K562 (cell line): ENCODE data around the gene COX6A1. TPM values are rescaled to one million over a fixed set of nuclear protein-coding genes. Genes with fewer than 3 reads are reported as not detected.

Experiments used
- CBFA2T2 ChIP-seq: fragments of 450-650 bp; conservative IDR thresholded peaks from 2 replicates; pipeline ENCODE4 v1.6.1; 2017; ENCODE audit warnings: mild to moderate bottlenecking
- HEY1 ChIP-seq: fragments of 250-450 bp; sonication (Bioruptor Pico); IDR thresholded peaks from 2 replicates; pipeline ENCODE4 v1.5.0; 2020; ENCODE audit warnings: mild to moderate bottlenecking, moderate library complexity, borderline replicate concordance
- HNRNPUL1 ChIP-seq: fragments of 200-400 bp; formaldehyde crosslinking; IDR thresholded peaks from 2 replicates; pipeline ENCODE4 v1.6.1; 2017; ENCODE audit warnings: low read length
- NBN ChIP-seq: fragments of 450-650 bp; IDR thresholded peaks from 2 replicates; pipeline ENCODE4 v1.6.1; 2016; ENCODE audit warnings: low read depth, mild to moderate bottlenecking
- NKRF ChIP-seq: fragments of 450-650 bp; IDR thresholded peaks from 2 replicates; pipeline ENCODE4 v1.6.1; 2016; ENCODE audit warnings: borderline replicate concordance
- PHF20 ChIP-seq: fragments of 450-650 bp; IDR thresholded peaks from 2 replicates; pipeline ENCODE4 v1.6.1; 2018; ENCODE audit not compliant: partially characterized antibody
- PHF8 ChIP-seq: fragments of 200-600 bp; sonication (generic); IDR thresholded peaks from 2 replicates; pipeline ENCODE4 v1.6.1; 2012; ENCODE audit warnings: mixed run types, mild to moderate bottlenecking, inconsistent platforms, low read length, moderate library complexity, borderline replicate concordance
- POLR2A ChIP-seq: fragments of 450-650 bp; conservative IDR thresholded peaks from 2 replicates; pipeline ENCODE4 v1.6.1; 2016
- POLR2B ChIP-seq: fragments of 450-650 bp; IDR thresholded peaks from 2 replicates; pipeline ENCODE4 v1.6.1; 2018; ENCODE audit warnings: low read depth; ENCODE audit not compliant: partially characterized antibody
- RAD21 ChIP-seq, 2 experiments: fragments of 250-450 bp in 1 of 2; fragments of 450-650 bp in 1 of 2; sonication (Bioruptor Pico) in 1 of 2; formaldehyde crosslinking in 1 of 2; IDR thresholded peaks in 1 of 2; conservative IDR thresholded peaks in 1 of 2; 2 replicates each; pipeline versions ENCODE4 v1.4.0 to v1.8.0; 2020 to 2022; ENCODE audit warnings: mild to moderate bottlenecking in 2 of 2, moderate library complexity in 1 of 2
- SAFB ChIP-seq: fragments of 200-400 bp; formaldehyde crosslinking; IDR thresholded peaks from 2 replicates; pipeline ENCODE4 v1.6.1; 2017; ENCODE audit warnings: low read depth, low read length, borderline replicate concordance
- SREBF1 ChIP-seq: fragments of 150-350 bp; IDR thresholded peaks from 2 replicates; pipeline ENCODE4 v1.6.1; 2014; ENCODE audit warnings: antibody characterized with exemption, low read depth, low read length, borderline replicate concordance
- TAF9B ChIP-seq: fragments of 450-650 bp; IDR thresholded peaks from 2 replicates; pipeline ENCODE4 v1.6.1; 2018; ENCODE audit warnings: mild to moderate bottlenecking; ENCODE audit not compliant: partially characterized antibody
- ZNF12 ChIP-seq: sonication (generic); formaldehyde crosslinking; IDR thresholded peaks from 2 replicates; pipeline ENCODE4 v1.4.0; 2020; ENCODE audit warnings: mild to moderate bottlenecking, missing genetic modification reagents
- ZNF318 ChIP-seq, 2 experiments: fragments of 450-650 bp; IDR thresholded peaks; 2 replicates each; pipeline ENCODE4 v1.6.1; 2016; ENCODE audit warnings: mild to moderate bottlenecking in 2 of 2, borderline replicate concordance in 1 of 2, low read depth in 1 of 2, moderate library complexity in 1 of 2
- ZNF589 ChIP-seq: fragments of 200-800 bp; sonication (Bioruptor generic); IDR thresholded peaks from 2 replicates; pipeline ENCODE4 v1.6.1; 2016; ENCODE audit warnings: low read depth, missing genetic modification characterization, missing compliant biosample characterization
- polyA plus RNA-seq, 8 experiments: library from polyadenylated mRNA; depleted of rRNA in 4 of 8; stranded (reverse) in 5 of 8; unstranded in 3 of 8; fragments of >200 nt; fragmentation: Nextera tagmentation in 2 of 8; fragmentation: Illumina TruSeq in 1 of 8; extraction: Ambion mirVana in 2 of 8; extraction: Trizol in 1 of 8; gene quantifications; 2 replicates each; pipeline versions ENCODE4 v1.2.1 to v1.2.3, GENCODE V29; 2011 to 2014; ENCODE audit warnings: inconsistent platforms in 1 of 8, missing spikeins in 1 of 8
- total RNA-seq, 7 experiments: library from RNA; depleted of rRNA in 6 of 7; stranded (reverse); fragments of >200 nt in 6 of 7; fragmentation: Illumina TruSeq in 2 of 7; extraction: Trizol in 2 of 7; gene quantifications; 2 replicates each; pipeline versions ENCODE4 v1.2.1 to v1.2.3, GENCODE V29; 2011 to 2021; ENCODE audit warnings: low replicate concordance in 1 of 7

COX6A1 gene
- total and polyA plus RNA-seq, 9 of the 15 experiments (the other 6 are each of a cell fraction or from before 2014, with no cell fraction given), result 414 to 4,142 (median 931) TPM

- no peak for TF ChIP-seq ZNF318 (IDR thresholded peaks at IDR 0.05; ENCODE audit: borderline replicate concordance in 1 of 2, low read depth in 1 of 2)
- TF ChIP-seq SREBF1, result no peak
- no peak for TF ChIP-seq ZNF12
- no peak for TF ChIP-seq SAFB
- TF ChIP-seq TAF9B, result no peak
- TF ChIP-seq RAD21 (CRISPR knock-in tag; conservative IDR thresholded peaks at IDR 0.05 in 1 of 2, IDR thresholded peaks at IDR 0.05 in 1 of 2), result peak in 1 of 2 experiments; percentile 22; a peak in 1 of 4 replicates
- TF ChIP-seq HNRNPUL1, result no peak
- TF ChIP-seq POLR2A, result peak; percentile 10; the same call in 1 of the 2 replicates
- TF ChIP-seq NBN, result no peak
- TF ChIP-seq HEY1 (CRISPR knock-in tag), result no peak
- TF ChIP-seq NKRF, result no peak
- TF ChIP-seq ZNF589, result no peak
- peak; percentile 29 for TF ChIP-seq POLR2B
- no peak for TF ChIP-seq PHF8
- no peak for TF ChIP-seq PHF20
- no peak for TF ChIP-seq CBFA2T2
These were observed 19.2 kb downstream of the COX6A1 start (continued) for GRCh38 chr12:120457133-120457532.
